SK-N-MC (cell line): ENCODE data around the gene FANCI.

ENCODE experiments used
- EZH2 ChIP-seq: fragments of 200-600 bp; sonication (generic); IDR thresholded peaks from one replicate; pipeline ENCODE4 v1.6.1; 2017; ENCODE audit warnings: antibody characterized with exemption
- POLR2AphosphoS5 ChIP-seq: IDR thresholded peaks from 2 replicates; pipeline ENCODE4 v1.6.1; 2012; ENCODE audit warnings: mild to moderate bottlenecking, low read depth, low read length, borderline replicate concordance

DNA sequence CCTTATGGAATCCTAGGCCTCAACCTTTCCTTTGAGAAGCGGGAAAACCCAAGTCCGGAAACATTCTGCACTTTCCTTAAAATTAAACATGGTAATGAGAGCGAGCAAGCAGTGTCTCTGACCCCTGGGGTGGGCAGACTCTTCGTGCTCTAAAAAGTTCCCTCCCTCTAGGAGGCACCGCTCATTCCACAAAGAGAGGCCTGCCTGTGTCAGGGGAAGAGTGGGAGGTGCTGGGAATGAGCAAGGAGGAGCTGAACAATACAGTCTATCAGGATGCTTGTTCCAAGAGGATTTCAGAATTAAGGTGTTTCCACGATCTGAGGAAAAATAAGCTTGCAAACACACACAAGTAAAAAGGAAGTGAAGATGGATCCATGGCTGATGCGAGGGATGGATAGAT lies 16.4 kb upstream of the FANCI start:
- no peak for TF ChIP-seq EZH2
- no peak for TF ChIP-seq POLR2AphosphoS5
